NB4 (cell line): ENCODE measurements around the gene KAZN.
"Not testable (repeated sequence)": the region's sequence is repeated elsewhere in the genome, so short reads cannot be mapped to it uniquely, and the experiment has no call there.

Experiments
- DNase-seq: peaks from one replicate; pipeline ENCODE4 v3.0.0; 2010; ENCODE audit warnings: low read depth
- H3K4me3 ChIP-seq: one replicate; pipeline ENCODE4 v1.5.1; 2011; ENCODE audit warnings: mild to moderate bottlenecking, low read depth, low read length, moderate library complexity
- CTCF ChIP-seq: IDR thresholded peaks from one replicate; pipeline ENCODE4 v1.5.1; 2012; ENCODE audit warnings: low read depth, low read length
- MAX ChIP-seq: IDR thresholded peaks from 2 replicates; pipeline ENCODE4 v1.6.1; 2011; ENCODE audit warnings: low read depth, low read length
- MYC ChIP-seq: IDR thresholded peaks from 2 replicates; pipeline ENCODE4 v1.6.1; 2011; ENCODE audit warnings: low read depth, low read length
- POLR2A ChIP-seq: IDR thresholded peaks from 2 replicates; pipeline ENCODE4 v1.6.1; 2011; ENCODE audit warnings: mild to moderate bottlenecking; ENCODE audit not compliant: insufficient read length; ENCODE audit errors: extremely low read depth

The KAZN gene

GRCh38 chr1:15039017-15039648 lies 440.6 kb downstream of the KAZN start:
- no peak overlapping the region for H3K4me3 ChIP-seq
- no peak for DNase-seq
- TF ChIP-seq POLR2A (no peak), MYC (no peak), MAX (no peak), CTCF (no peak)

DNA sequence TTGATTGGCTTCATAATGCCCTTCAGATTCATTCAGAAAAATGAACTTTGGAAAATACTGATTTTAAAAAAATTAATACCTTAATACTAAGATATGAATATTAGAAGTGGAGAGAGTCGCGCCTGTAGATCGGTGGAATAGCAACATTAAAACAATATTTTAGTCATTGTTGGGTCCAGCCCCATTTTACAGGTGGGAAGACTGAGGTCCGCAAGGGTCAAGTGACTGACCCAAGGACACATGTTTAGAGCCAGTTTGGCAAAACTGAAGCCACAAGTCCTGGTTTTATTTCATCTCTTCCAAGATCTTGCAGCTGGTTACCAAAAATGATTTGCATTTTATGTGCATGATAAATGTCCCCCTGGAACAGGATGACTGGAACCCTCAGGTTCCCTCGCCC lies 441.4 kb downstream of the KAZN start:
- TF ChIP-seq MAX, result no peak
- TF ChIP-seq CTCF, result no peak
- no peak for TF ChIP-seq POLR2A
- no peak for TF ChIP-seq MYC

DNA sequence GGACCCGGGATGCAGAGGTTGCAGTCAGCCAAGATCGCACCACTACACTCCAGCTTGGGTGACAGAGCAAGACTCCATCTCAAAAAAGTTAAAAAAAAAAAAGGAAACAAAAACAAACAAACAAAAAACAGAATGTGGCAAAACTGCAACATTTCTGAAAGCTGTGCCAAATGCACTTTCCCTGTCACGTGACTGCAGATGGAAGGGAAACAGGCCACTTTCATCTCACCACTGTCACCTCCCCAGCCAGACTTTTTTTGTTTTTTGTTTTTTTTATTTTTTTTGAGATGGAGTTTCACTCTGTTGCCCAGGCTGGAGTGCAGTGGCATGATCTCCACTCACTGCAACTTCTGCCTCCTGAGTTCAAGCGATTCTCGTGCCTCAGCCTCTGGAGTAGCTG lies 442.2 kb downstream of the KAZN start:
- not testable (repeated sequence) for DNase-seq

More for the DNA sequence above, 441.4 kb downstream of the KAZN start:
- DNase-seq, result no peak
- H3K4me3 ChIP-seq, result no peak overlapping the region

DNA sequence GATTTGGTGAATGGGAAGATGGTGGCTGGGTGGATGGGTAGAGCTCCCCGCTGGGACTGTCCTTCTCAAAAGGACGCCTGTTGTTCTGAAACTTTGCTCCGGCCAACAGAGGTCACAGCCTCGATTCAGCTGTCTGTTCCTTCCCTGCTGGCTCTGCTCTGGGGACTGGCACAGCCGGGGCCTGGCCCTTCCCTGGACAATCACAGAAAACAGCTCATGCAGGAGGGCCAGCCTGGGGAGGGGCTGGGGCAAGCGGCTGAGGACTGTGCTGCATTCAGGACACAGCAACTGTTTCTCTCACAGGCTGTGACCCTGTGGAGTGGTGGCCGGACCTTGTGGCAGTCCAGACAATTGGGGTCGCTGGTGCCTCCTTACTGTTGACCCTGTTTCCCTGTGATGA lies 444.4 kb downstream of the KAZN start:
- no peak overlapping the region for H3K4me3 ChIP-seq
- DNase-seq, result no peak
- TF ChIP-seq CTCF, result no peak
- TF ChIP-seq MYC, result no peak
- TF ChIP-seq POLR2A, result no peak
- no peak for TF ChIP-seq MAX

More for the DNA sequence above, 442.2 kb downstream of the KAZN start:
- H3K4me3 ChIP-seq, result not testable (repeated sequence)

- DNase-seq, result no peak
- H3K4me3 ChIP-seq, result no peak overlapping the region
- TF ChIP-seq CTCF (no peak), MYC (no peak), MAX (no peak), POLR2A (no peak)
Observed at GRCh38 chr1:15043934-15044333, 445.4 kb downstream of the KAZN start.

DNA sequence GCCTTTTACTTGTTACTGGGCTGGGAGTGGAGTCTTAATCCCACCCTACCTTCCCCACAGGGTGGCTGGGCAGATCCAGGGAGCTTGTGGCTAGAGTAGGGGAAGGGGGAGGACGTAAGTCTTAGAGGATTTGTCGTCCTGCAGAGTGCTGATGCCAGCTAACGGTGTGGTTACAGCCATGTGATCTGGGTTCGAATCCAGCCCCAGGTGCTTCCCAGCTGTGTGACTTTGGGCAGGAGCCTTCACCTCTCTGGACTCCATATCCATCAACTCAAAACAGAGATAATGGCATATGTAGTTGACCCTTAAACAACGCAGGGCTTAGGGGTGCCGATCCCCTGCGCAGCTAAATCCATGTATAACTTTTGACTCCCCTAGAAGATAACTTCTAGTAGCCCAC lies 446.6 kb downstream of the KAZN start:
- no peak for DNase-seq
- no peak overlapping the region for H3K4me3 ChIP-seq
- TF ChIP-seq POLR2A (no peak), CTCF (no peak), MAX (no peak), MYC (no peak)
